Muscle layer of duodenum (tissue), 2 donors: ENCODE results near the gene CDK3.
"Not testable (repeated sequence)": the region's sequence is repeated elsewhere in the genome, so short reads cannot be mapped to it uniquely, and the experiment has no call there.

Source experiments
- H3K27ac ChIP-seq: one replicate; pipeline ENCODE4 v1.7.0; 2013; ENCODE audit warnings: mild to moderate bottlenecking, low read length
- H3K27me3 ChIP-seq: one replicate; pipeline ENCODE4 v1.7.0; 2013; ENCODE audit warnings: low read depth, mild to moderate bottlenecking, control low read depth, low read length
- H3K36me3 ChIP-seq, 2 donors: one replicate each; pipeline ENCODE4 v1.7.0; 2013; ENCODE audit warnings: low read length in 2 of 2, control low read depth in 1 of 2, mild to moderate bottlenecking in 1 of 2; ENCODE audit not compliant: insufficient read depth in 2 of 2, control insufficient read depth in 1 of 2
- H3K4me1 ChIP-seq, 2 donors: one replicate each; pipeline ENCODE4 v1.7.0; 2013; ENCODE audit warnings: low read length in 2 of 2, mild to moderate bottlenecking in 2 of 2, control low read depth in 1 of 2, moderate library complexity in 1 of 2; ENCODE audit not compliant: insufficient read depth in 2 of 2, control insufficient read depth in 1 of 2
- H3K4me3 ChIP-seq, 2 donors: one replicate each; pipeline ENCODE4 v1.7.0; 2013; ENCODE audit warnings: low read length in 2 of 2, low read depth in 1 of 2, mild to moderate bottlenecking in 1 of 2
- H3K9me3 ChIP-seq, 2 donors: one replicate each; pipeline ENCODE4 v1.7.0; 2013; ENCODE audit warnings: low read length in 2 of 2, control low read depth in 1 of 2, mild to moderate bottlenecking in 1 of 2; ENCODE audit not compliant: control insufficient read depth in 1 of 2
- donor health status: healthy.

The CDK3 gene

DNA sequence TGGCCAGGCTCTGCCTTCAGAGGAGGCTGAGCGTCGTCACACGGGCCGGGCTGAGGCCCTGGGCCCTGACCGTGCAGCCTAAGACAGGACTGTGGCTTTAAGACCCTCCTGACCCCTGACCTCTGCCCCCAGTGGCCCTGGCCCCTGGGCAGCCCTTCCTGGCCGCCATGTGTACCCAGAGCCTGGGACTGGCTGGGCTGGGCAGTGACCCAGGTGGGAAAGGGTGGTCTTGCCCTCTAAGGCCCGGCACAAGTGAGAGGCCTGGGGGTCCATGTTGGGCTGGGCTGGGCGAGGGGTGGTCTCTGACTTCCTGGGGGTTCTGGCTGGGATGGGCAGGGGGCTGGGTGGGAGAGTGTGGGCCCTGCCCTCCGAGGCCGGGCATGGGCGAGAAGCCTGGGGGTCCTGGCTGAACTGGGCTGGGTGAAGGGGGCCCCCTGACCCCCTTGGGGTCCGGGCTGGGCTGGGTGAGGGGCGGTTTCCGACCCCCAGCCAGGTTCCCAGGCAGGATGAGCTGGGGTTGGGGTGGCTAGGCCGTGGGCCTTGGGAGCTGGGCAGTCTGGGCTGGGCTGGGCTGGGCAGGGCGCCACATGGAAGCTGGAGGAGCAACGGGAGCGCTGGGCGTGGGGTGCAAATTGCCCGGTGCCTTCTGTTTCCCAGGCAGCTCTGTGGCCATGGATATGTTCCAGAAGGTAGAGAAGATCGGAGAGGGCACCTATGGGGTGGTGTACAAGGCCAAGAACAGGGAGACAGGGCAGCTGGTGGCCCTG is at the start of gene CDK3:
Gene CDK3, plus strand, starts transcription at position 101 of the 767 bp plus-strand sequence. Its CDS starts 571 bp downstream, at position 672.
- Histone ChIP-seq H3K36me3 (peaks cover 0 to 3% of the 10 kb centered on the region in 2 donors), H3K27me3 (no peaks in the 10 kb centered on the region), H3K9me3 (no peaks in the 10 kb centered on the region), H3K4me1 (peaks cover 0 to 9% of the 10 kb centered on the region in 2 donors), H3K27ac (no peak within 1 kb of the TSS), H3K4me3 (no peak within 1 kb of the TSS)

GRCh38 chr17:75950855-75951554 is 49.6 kb upstream of the CDK3 start:
- Histone ChIP-seq H3K36me3 (peaks cover 53 to 80% of the 10 kb centered on the region in 2 donors), H3K9me3 (no peaks in the 10 kb centered on the region), H3K27ac (no peak overlapping the region), H3K27me3 (no peaks in the 10 kb centered on the region), H3K4me1 (no peaks in the 10 kb centered on the region), H3K4me3 (no peak overlapping the region)

DNA sequence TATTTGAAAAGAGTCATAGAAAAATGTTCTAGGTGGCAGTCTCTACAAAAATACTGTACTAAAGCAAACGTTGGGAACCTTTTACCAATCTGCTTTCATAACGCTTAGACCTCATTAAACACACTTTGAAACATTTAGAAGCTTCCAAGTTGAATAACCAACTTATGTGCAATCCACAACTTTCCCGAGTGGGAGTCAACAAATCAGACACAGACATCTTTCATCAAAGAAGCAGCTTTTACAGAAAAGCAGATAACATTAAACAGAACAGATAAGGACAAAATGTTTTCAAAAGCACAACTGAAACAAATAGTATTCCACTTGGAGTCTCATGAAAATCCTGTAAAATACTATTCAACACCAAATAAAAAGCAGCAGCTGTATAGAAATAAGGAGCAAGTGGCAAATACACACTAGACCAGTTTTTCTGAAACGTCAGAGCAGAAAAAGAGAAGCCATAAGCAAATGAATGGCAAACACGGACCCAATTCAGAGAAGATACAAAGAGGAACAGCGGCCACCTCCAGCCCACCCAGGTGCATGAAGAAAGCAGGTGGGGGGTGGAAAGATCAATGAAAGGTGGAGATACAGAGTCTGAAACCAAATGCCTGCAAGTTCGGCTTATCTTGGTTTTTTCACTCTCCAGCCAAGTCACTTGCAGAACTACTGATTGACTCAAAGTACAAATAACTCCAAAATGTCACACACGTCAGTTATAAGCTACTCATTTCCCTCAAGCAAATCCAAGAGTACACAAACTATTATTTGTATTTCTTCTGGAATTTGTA is 41.4 kb upstream of the CDK3 start:
- Histone ChIP-seq H3K36me3 (peaks cover 7 to 17% of the 10 kb centered on the region in 2 donors), H3K9me3 (no peaks in the 10 kb centered on the region), H3K27me3 (no peaks in the 10 kb centered on the region), H3K4me1 (no peaks in the 10 kb centered on the region), H3K4me3 (no peak overlapping the region), H3K27ac (peak overlapping the region; percentile 52)

GRCh38 chr17:75959839-75960511 is 40.7 kb upstream of the CDK3 start:
- H3K36me3 ChIP-seq, result peaks cover 7 to 16% of the 10 kb centered on the region in 2 donors
- no peaks in the 10 kb centered on the region for H3K4me1 ChIP-seq
- no peaks in the 10 kb centered on the region for H3K27me3 ChIP-seq
- no peak overlapping the region for H3K27ac ChIP-seq
- no peaks in the 10 kb centered on the region for H3K9me3 ChIP-seq
- no peak overlapping the region for H3K4me3 ChIP-seq

DNA sequence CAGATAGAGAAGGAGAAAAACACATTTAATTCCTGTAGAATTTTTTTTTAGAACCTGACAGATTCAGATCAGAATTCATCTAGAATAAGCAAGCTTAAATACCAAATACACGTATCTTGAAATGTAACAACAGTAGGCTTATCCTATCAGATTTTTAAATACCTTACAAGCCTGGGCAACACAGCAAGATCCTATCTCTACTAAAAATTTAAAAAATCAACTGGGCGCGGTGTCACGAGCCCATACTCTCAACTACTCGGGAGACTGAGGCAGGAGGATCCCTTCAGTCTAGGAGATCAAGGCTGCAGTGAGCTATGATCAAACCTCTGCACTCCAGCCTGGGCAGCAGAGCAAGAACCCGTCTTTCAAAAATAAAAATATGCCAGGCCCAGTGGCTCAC is 35.2 kb upstream of the CDK3 start:
- Histone ChIP-seq H3K4me1 (no peaks in the 10 kb centered on the region), H3K27ac (no peak overlapping the region), H3K9me3 (no peaks in the 10 kb centered on the region), H3K36me3 (peaks cover 0 to 5% of the 10 kb centered on the region in 2 donors), H3K27me3 (no peaks in the 10 kb centered on the region), H3K4me3 (no peak overlapping the region)

GRCh38 chr17:75969044-75969443 is 31.6 kb upstream of the CDK3 start:
- H3K9me3 ChIP-seq, H3K27ac ChIP-seq, H3K4me3 ChIP-seq, H3K27me3 ChIP-seq, H3K4me1 ChIP-seq: not testable (repeated sequence)
- peaks cover 5 to 11% of the 10 kb centered on the region in 2 donors for H3K36me3 ChIP-seq

DNA sequence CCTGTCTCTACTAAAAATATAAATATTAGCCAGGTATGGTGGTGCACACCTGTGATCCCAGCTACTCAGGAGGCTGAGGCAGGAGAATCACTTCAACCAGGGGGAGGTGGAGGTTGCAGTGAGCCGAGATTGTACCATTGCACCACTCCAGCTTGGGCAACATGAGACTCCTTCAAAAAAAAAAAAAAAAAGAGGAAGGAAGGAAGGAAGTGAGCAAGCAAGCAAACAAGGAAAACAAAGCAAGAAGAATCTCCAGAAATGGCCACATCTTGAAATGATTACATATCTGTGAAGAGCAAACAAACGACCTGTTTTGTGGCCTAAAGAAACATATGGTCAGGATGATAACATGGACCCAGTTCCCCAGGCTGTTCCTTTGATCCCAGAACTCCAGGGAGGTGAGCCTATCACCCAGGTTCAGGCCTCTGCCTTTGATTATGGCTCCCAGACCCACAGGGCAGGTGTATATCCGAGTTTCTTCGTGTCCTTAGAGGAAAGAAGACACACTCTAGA is 30.6 kb upstream of the CDK3 start:
- H3K9me3 ChIP-seq, result no peaks in the 10 kb centered on the region
- peaks cover 5 to 11% of the 10 kb centered on the region in 2 donors for H3K36me3 ChIP-seq
- H3K27me3 ChIP-seq, result no peaks in the 10 kb centered on the region
- no peak overlapping the region for H3K27ac ChIP-seq
- peaks cover 0 to 3% of the 10 kb centered on the region in 2 donors for H3K4me1 ChIP-seq
- no peak overlapping the region for H3K4me3 ChIP-seq

- Histone ChIP-seq H3K36me3 (peaks cover 5 to 11% of the 10 kb centered on the region in 2 donors), H3K4me1 (peaks cover 0 to 3% of the 10 kb centered on the region in 2 donors), H3K9me3 (no peaks in the 10 kb centered on the region), H3K4me3 (no peak overlapping the region), H3K27me3 (no peaks in the 10 kb centered on the region), H3K27ac (no peak overlapping the region)
These were observed 30.0 kb upstream of the CDK3 start for GRCh38 chr17:75970626-75971025.

DNA sequence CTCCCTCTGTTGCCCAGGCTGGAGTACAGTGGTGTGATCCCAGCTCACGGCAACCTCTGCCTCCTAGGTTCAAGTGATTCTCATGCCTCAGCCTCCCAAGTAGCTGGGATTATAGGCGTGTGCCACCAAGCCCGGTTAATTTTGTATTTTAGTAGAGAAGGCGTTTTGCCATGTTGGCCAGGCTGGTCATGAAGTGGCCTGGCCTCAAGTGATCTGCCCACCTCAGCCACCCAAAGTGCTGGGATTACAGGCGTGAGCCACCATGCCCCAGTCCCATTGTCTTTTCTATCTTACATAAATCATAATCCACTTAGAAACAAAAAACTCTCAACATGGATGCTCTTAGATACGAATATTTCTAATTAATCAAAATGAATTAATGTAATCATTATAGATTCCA is 25.5 kb upstream of the CDK3 start:
- Histone ChIP-seq H3K27ac (peak overlapping the region; percentile 68), H3K4me1 (peaks cover 0 to 22% of the 10 kb centered on the region in 2 donors), H3K36me3 (peaks cover 9 to 11% of the 10 kb centered on the region in 2 donors)
- H3K9me3 ChIP-seq, H3K27me3 ChIP-seq, H3K4me3 ChIP-seq: not testable (repeated sequence)

- peaks cover 0 to 26% of the 10 kb centered on the region in 2 donors for H3K4me1 ChIP-seq
- H3K27me3 ChIP-seq, result no peaks in the 10 kb centered on the region
- no peaks in the 10 kb centered on the region for H3K9me3 ChIP-seq
- peak overlapping the region; percentile 68 for H3K27ac ChIP-seq
- H3K4me3 ChIP-seq, result peak overlapping the region; percentile 14 to 41
- H3K36me3 ChIP-seq, result peaks cover 9 to 11% of the 10 kb centered on the region in 2 donors
These were observed 24.9 kb upstream of the CDK3 start for GRCh38 chr17:75975757-75976174.
